KMS-11 (cell line): Measurements from ENCODE around the gene MYO1A.

Source experiments
- H2AFZ ChIP-seq: fragments of 200-600 bp; sonication (generic); 2 replicates; pipeline ENCODE4 v1.6.1; 2016; ENCODE audit warnings: antibody characterized with exemption, mixed run types, low read depth
- H3K27ac ChIP-seq: fragments of 200-600 bp; sonication (generic); 2 replicates; pipeline ENCODE4 v1.6.1; 2016; ENCODE audit warnings: mild to moderate bottlenecking, mixed run types
- H3K27me3 ChIP-seq: fragments of 200-600 bp; sonication (generic); 2 replicates; pipeline ENCODE4 v1.6.1; 2017; ENCODE audit warnings: mild to moderate bottlenecking, low read depth, mixed run types, moderate library complexity; ENCODE audit not compliant: insufficient read depth
- H3K36me3 ChIP-seq: fragments of 200-600 bp; sonication (generic); 2 replicates; pipeline ENCODE4 v1.6.1; 2017; ENCODE audit warnings: mild to moderate bottlenecking, mixed run types; ENCODE audit not compliant: insufficient read depth
- H3K4me1 ChIP-seq: fragments of 200-600 bp; sonication (generic); 2 replicates; pipeline ENCODE4 v1.6.1; 2016; ENCODE audit warnings: mild to moderate bottlenecking, low read depth, mixed run types; ENCODE audit not compliant: poor library complexity, severe bottlenecking
- H3K4me2 ChIP-seq: fragments of 200-600 bp; sonication (generic); 2 replicates; pipeline ENCODE4 v1.7.0; 2016; ENCODE audit warnings: mild to moderate bottlenecking, mixed run types
- H3K4me3 ChIP-seq: fragments of 200-600 bp; sonication (generic); IDR thresholded peaks from 2 replicates; pipeline ENCODE4 v1.6.1; 2017; ENCODE audit warnings: low read depth, low read length, mixed read lengths; ENCODE audit not compliant: insufficient read depth
- H3K79me2 ChIP-seq: fragments of 200-600 bp; sonication (generic); 2 replicates; pipeline ENCODE4 v1.6.1; 2016; ENCODE audit warnings: low read depth, mixed run types; ENCODE audit not compliant: insufficient read depth
- H3K9ac ChIP-seq: fragments of 200-600 bp; sonication (generic); 2 replicates; pipeline ENCODE4 v1.6.1; 2016; ENCODE audit warnings: mild to moderate bottlenecking, mixed run types
- H4K20me1 ChIP-seq: fragments of 200-600 bp; sonication (generic); 2 replicates; pipeline ENCODE4 v1.6.1; 2016; ENCODE audit warnings: mild to moderate bottlenecking, mixed run types; ENCODE audit not compliant: insufficient read depth
- CTCF ChIP-seq: fragments of 200-600 bp; sonication (generic); conservative IDR thresholded peaks from 2 replicates; pipeline ENCODE4 v1.6.1; 2017; ENCODE audit warnings: low read depth, mild to moderate bottlenecking, antibody characterized with exemption, low read length, moderate library complexity, mixed read lengths

The MYO1A gene

GRCh38 chr12:57037264-57037663, 12.7 kb downstream of the MYO1A start:
- no peak for TF ChIP-seq CTCF
- H3K27me3 ChIP-seq: no peaks in the 10 kb centered on the region; the same call in 1 of the 2 replicates

GRCh38 chr12:57033431-57033830, 16.5 kb downstream of the MYO1A start:
- Histone ChIP-seq H3K4me1 (no peaks in the 10 kb centered on the region), H3K36me3 (no peaks in the 10 kb centered on the region), H3K4me3 (no peak overlapping the region), H4K20me1 (no peaks in the 10 kb centered on the region), H2AFZ (no peak overlapping the region), H3K27ac (no peak overlapping the region), H3K4me2 (no peak overlapping the region), H3K9ac (no peak overlapping the region), H3K79me2 (no peaks in the 10 kb centered on the region), H3K27me3 (no peaks in the 10 kb centered on the region)
- TF ChIP-seq CTCF: no peak

More at GRCh38 chr12:57037264-57037663, 12.7 kb downstream of the MYO1A start:
- no peaks in the 10 kb centered on the region for H4K20me1 ChIP-seq
- H3K36me3 ChIP-seq: no peaks in the 10 kb centered on the region
- H3K9ac ChIP-seq: no peak overlapping the region
- no peak overlapping the region for H2AFZ ChIP-seq
- no peak overlapping the region for H3K27ac ChIP-seq
- H3K4me1 ChIP-seq: no peaks in the 10 kb centered on the region
- no peaks in the 10 kb centered on the region for H3K79me2 ChIP-seq
- H3K4me2 ChIP-seq: no peak overlapping the region
- H3K4me3 ChIP-seq: no peak overlapping the region

- no peak for TF ChIP-seq CTCF
- Histone ChIP-seq H4K20me1 (no peaks in the 10 kb centered on the region), H3K27ac (no peak overlapping the region), H3K4me1 (no peaks in the 10 kb centered on the region), H3K4me3 (no peak overlapping the region), H3K9ac (no peak overlapping the region), H3K27me3 (no peaks in the 10 kb centered on the region; the same call in 1 of the 2 replicates), H3K4me2 (no peak overlapping the region), H3K79me2 (no peaks in the 10 kb centered on the region), H2AFZ (no peak overlapping the region), H3K36me3 (no peaks in the 10 kb centered on the region)
These were observed 18.1 kb downstream of the MYO1A start for GRCh38 chr12:57031789-57032188.

- peak overlapping the region; percentile 3; the same call in 1 of the 2 replicates for H2AFZ ChIP-seq
- no peak overlapping the region for H3K4me3 ChIP-seq
- H3K9ac ChIP-seq: no peak overlapping the region
- no peaks in the 10 kb centered on the region for H3K36me3 ChIP-seq
- H3K4me1 ChIP-seq: no peaks in the 10 kb centered on the region
- no peaks in the 10 kb centered on the region for H4K20me1 ChIP-seq
- H3K4me2 ChIP-seq: no peak overlapping the region
- H3K79me2 ChIP-seq: no peaks in the 10 kb centered on the region
- no peak overlapping the region for H3K27ac ChIP-seq
- H3K27me3 ChIP-seq: peaks cover 4% of the 10 kb centered on the region; the same call in 1 of the 2 replicates
- no peak for TF ChIP-seq CTCF
These were observed 18.7 kb downstream of the MYO1A start for GRCh38 chr12:57031138-57031725.
